Measurements from ENCODE around the gene TRAPPC11. TPM values are rescaled to one million over a fixed set of nuclear protein-coding genes. Genes with fewer than 3 reads are reported as not detected.

Gene TRAPPC11
- total and polyA plus RNA-seq, 2 of the 13 experiments (the other 11 are each of a cell fraction or from before 2014, with no cell fraction given): 18.0 to 23.2 TPM

- TF ChIP-seq ZFYVE20 (CRISPR knock-in tag; IDR thresholded peaks at IDR 0.05; ENCODE audit: borderline replicate concordance, low read depth) (no peak), NONO (IDR thresholded peaks at IDR 0.05) (no peak), NONO (CRISPR knock-in tag; conservative IDR thresholded peaks at IDR 0.05) (no peak), GZF1 (CRISPR knock-in tag; IDR thresholded peaks at IDR 0.05) (no peak), NFYC (CRISPR knock-in tag; IDR thresholded peaks at IDR 0.05) (no peak), MTF1 (CRISPR knock-in tag; IDR thresholded peaks at IDR 0.05) (no peak), ARID4A (CRISPR knock-in tag; IDR thresholded peaks at IDR 0.05; ENCODE audit: borderline replicate concordance) (peak; percentile 31; the same call in 1 of the 2 replicates), SMARCC2 (IDR thresholded peaks at IDR 0.05) (no peak), RELA (CRISPR knock-in tag; IDR thresholded peaks at IDR 0.05) (no peak), ZNF770 (CRISPR knock-in tag; IDR thresholded peaks at IDR 0.05) (peak; percentile 61), SKIL (CRISPR knock-in tag; IDR thresholded peaks at IDR 0.05; ENCODE audit: borderline replicate concordance) (no peak; the same call in 1 of the 2 replicates), E2F2 (CRISPR knock-in tag; IDR thresholded peaks at IDR 0.05; ENCODE audit: borderline replicate concordance) (no peak), NFE2L1 (CRISPR knock-in tag; IDR thresholded peaks at IDR 0.05; ENCODE audit: borderline replicate concordance) (no peak), CREBL2 (CRISPR knock-in tag; IDR thresholded peaks at IDR 0.05; ENCODE audit: borderline replicate concordance) (no peak), FLYWCH1 (CRISPR knock-in tag; IDR thresholded peaks at IDR 0.05) (no peak), ZFP41 (CRISPR knock-in tag; IDR thresholded peaks at IDR 0.05; ENCODE audit: borderline replicate concordance) (no peak)
Measured at GRCh38 chr4:183721207-183722081, 62.4 kb downstream of the TRAPPC11 start (continued).
